ENCODE data around the gene CBX4.

CBX4 gene

DNA sequence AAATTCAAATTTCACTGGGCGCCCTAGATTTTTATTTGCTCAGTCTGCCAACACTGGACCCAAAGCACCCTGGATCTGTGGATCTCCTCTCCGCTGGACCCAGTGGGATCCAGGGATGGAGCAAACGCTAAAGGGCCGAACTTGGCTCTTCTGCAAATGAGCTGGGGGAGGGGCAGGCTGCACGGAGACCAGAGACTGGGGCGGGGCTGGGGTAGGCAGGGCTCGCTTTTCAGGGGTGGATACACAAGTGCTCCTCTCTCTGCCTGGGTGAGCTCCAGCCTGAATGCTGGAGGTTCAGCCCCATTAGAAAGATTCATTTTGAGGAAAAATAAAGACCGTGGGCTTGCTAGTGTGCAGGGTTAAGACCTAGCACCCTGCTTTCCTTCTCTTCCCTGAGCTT, 8.9 kb downstream of the CBX4 start:
- DNase-seq (ENCODE audit: low spot score): no peak

GRCh38 chr17:79829457-79829856, 9.8 kb downstream of the CBX4 start:
- DNase-seq (ENCODE audit: low spot score): no peak

GRCh38 chr17:79829004-79829403, 10.2 kb downstream of the CBX4 start:
- no peak for DNase-seq (ENCODE audit: low spot score)

DNA sequence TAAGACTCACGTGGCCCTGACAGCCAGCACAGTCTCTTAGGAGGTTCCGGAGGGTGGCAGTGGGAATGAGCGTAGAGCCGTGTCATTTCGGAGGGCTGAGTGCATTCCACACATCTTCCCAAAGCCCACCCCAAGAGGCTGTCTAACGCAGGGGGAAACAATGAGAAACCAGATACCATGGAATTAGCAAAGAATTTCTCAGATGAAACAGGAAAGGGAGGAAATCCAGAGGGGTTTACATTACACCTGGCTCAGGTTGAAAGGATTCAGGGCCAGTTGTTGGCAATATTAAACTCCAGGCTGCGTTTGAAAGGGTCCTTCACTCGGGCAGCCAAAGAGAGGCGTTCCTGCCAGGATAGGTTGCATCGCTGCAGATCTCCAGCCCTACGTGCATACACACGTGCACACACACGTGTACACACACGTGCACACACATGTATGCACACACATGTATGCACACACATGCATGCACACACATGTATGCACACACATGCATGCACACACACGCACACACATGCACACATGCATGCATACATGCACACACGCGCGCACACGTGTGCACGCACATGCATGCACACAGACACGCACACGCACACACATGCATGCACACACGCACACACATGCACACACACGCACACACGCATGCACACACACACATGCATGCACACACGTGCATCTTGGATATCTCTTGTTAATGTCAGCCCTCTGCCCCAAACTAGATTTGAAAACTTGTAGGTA, 12.2 kb downstream of the CBX4 start:
- no peak for DNase-seq (ENCODE audit: low spot score)

GRCh38 chr17:79826204-79826680, 13.0 kb downstream of the CBX4 start:
- DNase-seq (ENCODE audit: low spot score): no peak

DNA sequence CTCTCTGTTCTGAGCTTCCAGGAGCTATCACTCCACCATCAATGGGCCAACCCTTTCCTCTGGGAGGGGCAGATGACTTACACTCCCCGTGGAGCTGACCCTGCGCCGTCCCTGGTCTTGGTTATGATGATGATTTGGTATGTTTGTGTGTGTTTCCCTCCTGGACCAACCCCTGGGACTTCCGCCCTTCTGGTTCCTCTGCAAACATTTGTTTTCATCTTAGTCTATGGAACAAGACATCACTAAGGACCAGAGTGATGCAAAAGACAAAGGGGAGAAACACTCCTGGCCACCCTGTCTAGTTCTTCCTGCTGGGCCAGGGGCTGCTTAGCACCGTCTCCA, 13.7 kb downstream of the CBX4 start:
- DNase-seq (ENCODE audit: low spot score): no peak

GRCh38 chr17:79824893-79825579, 14.2 kb downstream of the CBX4 start:
- DNase-seq (ENCODE audit: low spot score): no peak

DNA sequence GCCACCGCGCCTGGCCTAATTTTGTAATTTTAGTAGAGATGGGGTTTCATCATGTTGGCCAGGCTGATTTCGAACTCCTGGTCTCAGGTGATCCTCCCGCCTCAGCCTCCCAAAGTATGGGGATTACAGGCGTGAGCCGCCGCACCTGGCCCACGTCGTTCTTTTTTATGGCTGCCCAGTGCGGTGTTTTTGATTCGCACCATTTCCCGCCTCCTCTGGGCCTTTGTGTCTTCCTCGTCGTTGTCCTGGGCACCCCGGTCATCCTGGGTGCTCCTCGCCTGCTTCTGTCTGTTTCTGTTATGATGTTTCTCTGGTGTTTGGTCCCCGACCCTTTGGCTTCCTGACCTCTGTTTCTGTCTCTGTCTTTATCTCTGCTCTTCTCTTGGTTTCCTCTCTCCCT, 15.0 kb downstream of the CBX4 start:
- DNase-seq (ENCODE audit: low spot score): no peak

DNA sequence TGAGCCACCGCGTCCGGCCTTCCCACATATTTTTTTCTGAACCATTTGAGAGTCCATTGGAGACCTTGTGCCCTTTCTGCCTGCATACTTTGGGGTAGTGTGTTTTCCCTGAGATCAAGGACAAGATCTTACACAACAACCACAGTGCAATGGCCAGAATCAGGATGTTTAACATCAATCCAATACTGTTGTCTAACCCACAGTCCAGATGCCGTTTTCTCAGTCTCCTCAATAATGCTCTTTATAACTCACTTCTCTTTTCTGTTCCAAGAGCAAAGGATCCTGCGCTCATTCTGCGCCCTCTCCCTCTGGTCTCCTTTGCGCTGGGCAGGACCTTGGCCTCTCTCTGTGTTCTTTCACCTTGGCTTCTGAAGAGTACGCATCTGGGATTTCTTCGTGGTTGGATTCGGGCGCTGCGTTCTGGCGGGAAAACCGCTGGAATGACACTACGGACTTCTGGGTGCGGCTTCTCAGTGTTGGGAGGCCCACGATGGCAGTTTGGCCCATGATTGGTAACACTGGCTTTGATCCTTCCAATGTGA, 16.6 kb downstream of the CBX4 start:
- no peak for DNase-seq (ENCODE audit: low spot score)

DNA sequence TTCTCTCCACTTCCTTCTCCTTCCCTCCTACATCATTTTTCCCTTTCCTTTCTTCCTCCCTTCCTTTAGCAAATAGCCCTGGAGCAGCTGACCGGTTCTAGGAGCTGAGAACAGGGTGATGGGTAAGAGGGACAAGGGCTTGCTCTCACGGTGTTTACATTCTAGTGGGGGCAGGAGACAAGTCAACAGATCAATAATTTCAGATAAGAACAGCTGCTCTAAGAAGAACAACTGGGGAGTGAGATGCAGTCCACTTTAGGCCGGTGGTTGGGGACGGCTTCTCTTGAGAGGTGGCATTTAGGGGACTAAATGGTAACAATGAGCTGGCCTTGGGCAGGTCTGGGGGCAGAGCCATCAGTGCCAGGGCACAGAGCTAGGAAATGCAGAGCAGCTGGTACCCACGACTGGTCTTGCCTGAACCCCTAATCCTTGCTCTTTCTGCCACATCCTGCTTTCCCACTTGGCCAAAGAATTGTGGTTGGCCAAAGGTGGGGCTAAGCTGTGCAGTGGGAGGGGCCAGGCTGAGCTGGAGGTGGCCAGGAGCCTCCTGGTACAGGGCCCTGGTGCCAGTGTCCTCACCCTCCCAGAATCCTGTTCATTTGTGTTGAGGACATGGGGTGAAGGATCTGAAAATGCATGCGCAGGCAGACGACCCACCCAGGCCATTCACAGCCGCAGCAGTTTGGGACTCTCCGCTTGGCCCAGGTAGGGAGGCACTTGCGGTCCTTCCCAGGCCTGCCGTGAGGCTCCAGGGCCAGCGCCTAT, 17.7 kb downstream of the CBX4 start:
- no peak for DNase-seq (ENCODE audit: low spot score)

DNA sequence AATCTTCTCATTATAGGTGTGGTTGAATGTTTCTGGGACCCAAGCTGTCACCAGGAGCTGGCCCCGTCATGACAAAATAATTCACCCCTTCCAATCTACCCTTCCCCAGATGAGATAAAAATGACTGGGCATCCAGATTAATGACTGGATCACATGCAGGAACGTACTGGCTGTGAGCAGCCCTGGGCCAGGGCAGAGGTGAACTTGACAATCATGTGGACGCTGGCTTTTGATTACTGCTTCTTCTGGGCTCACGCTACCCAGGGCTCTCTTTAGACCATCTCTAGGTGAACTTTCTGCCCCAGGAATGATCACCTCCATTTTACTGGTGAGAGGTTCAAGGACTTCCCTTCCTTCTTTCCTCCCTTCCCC, 18.3 kb downstream of the CBX4 start:
- DNase-seq (ENCODE audit: low spot score): no peak

GRCh38 chr17:79819534-79820276, 19.5 kb downstream of the CBX4 start:
- no peak for DNase-seq (ENCODE audit: low spot score)

- no peak for DNase-seq (ENCODE audit: low spot score)
Measured at GRCh38 chr17:79819085-79819484, 20.2 kb downstream of the CBX4 start.

DNA sequence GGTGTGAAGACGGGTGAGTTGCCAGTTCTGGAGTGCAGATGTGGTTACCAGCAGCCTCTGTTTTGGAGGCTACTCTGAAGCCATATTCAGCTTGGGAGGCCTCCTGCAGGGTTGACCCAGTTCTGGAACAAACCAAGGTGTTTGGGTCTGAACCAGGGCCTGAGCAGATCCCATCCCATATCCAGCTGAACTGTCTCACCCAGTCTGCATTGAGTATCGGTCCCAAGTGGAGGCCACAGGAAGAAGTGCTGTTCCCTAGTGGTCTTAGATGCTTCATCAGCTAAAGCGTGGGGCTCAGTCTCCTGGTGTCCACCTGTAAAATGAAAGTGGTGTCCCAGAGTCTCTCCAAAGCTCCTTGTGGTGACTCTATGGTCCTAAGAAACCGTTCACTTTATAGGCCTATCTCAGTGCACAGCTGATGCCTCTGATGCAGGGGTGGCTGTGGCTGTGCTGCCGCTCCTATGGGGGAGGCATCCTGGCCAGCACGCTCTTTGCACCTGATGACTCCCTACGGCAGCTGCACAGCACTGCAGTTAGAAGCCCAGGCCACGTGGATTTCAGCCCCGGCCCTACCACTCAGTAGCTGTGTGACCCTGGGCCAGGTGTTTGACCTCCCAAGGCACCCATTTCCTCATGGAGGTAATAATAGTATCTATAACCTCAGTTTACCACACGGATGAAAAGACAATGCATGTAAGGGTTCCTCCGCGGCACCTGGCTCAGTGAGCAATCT, 21.0 kb downstream of the CBX4 start:
- DNase-seq (ENCODE audit: low spot score): no peak

- no peak for DNase-seq (ENCODE audit: low spot score)
Measured at GRCh38 chr17:79815836-79816461, 23.3 kb downstream of the CBX4 start.

- no peak for DNase-seq (ENCODE audit: low spot score)
Measured at GRCh38 chr17:79814974-79815835, 24.0 kb downstream of the CBX4 start.

DNA sequence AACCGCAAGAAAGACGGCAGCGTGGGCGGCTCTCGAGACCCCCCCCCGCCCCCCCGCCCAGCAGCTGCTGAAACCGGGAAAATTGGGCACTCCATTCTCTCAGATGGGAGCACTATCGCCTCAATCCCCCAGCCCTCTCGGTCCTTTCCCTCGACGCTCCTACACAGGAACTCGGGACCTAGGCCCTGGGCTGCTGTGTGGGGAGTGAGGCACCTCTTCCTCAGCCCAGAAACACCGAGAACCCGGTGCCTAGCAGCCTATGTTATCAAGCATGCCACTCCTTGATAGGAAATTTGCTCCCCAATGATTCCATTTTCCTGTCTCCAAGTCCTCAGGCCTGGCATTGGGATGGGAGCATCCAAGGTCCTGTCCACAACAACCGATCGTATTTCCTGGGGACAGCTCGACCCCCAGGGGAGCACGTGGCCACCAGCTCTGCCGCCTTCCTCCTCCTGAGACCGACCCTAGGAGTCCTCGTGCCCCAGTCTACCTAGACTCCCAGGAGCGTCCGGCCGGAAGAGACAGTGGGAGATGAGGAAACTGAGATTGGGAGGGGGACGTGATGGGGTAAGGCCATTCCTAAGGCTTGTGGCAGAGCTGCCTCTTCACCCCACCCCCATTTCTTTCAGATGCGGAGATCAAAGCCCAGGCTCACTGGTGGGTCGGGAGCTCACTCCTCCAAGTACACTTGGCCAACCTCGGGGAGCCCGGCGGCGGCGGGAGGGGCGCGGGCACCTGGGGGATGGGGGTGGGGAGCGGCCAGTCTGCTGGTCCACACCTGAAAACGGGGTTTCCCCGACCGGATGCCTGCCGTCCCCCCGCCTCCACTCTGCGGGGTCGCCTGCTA, 24.9 kb downstream of the CBX4 start:
- no peak for DNase-seq (ENCODE audit: low spot score)

GRCh38 chr17:79813297-79814126, 25.7 kb downstream of the CBX4 start:
- DNase-seq (ENCODE audit: low spot score): no peak
